GM12874 (cell line): ENCODE measurements around the gene GEMIN4.

Experiments
- TF ChIP-seq, protein P1 (sequence below): IDR thresholded peaks from 2 replicates; pipeline ENCODE4 v1.5.1; 2011; ENCODE audit warnings: low read depth, mild to moderate bottlenecking, control low read depth, low read length, moderate library complexity; ENCODE audit not compliant: insufficient read depth

GEMIN4 gene

DNA sequence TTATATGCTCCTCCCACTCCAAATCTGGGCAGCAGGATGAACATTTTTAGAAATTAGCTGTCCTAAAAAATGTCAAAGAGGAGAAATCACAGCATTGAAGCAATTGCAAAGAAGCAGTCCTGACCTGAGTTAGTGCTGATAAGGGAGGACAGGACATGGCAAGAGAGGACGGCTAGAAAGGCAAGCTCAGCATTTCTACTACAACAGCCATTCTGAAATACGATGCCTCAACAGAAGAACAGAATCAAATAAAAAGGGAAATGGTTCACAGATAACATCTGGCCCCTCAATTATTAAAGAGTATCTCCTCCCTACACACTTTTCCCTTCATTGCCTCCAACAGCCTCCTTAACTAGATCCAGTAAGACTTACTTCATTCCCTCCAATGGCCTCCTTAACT, 55.7 kb downstream of the GEMIN4 start:
- TF ChIP-seq, protein P1, sequence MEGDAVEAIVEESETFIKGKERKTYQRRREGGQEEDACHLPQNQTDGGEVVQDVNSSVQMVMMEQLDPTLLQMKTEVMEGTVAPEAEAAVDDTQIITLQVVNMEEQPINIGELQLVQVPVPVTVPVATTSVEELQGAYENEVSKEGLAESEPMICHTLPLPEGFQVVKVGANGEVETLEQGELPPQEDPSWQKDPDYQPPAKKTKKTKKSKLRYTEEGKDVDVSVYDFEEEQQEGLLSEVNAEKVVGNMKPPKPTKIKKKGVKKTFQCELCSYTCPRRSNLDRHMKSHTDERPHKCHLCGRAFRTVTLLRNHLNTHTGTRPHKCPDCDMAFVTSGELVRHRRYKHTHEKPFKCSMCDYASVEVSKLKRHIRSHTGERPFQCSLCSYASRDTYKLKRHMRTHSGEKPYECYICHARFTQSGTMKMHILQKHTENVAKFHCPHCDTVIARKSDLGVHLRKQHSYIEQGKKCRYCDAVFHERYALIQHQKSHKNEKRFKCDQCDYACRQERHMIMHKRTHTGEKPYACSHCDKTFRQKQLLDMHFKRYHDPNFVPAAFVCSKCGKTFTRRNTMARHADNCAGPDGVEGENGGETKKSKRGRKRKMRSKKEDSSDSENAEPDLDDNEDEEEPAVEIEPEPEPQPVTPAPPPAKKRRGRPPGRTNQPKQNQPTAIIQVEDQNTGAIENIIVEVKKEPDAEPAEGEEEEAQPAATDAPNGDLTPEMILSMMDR: no peak
